ENCODE results near the gene CBX8. TPM values are rescaled to one million over a fixed set of nuclear protein-coding genes. Genes with fewer than 3 reads are reported as not detected.

CBX8 gene
- total and polyA plus RNA-seq, 2 of the 13 experiments (the other 11 are each of a cell fraction or from before 2014, with no cell fraction given), result 0.34 to 12.6 TPM

DNA sequence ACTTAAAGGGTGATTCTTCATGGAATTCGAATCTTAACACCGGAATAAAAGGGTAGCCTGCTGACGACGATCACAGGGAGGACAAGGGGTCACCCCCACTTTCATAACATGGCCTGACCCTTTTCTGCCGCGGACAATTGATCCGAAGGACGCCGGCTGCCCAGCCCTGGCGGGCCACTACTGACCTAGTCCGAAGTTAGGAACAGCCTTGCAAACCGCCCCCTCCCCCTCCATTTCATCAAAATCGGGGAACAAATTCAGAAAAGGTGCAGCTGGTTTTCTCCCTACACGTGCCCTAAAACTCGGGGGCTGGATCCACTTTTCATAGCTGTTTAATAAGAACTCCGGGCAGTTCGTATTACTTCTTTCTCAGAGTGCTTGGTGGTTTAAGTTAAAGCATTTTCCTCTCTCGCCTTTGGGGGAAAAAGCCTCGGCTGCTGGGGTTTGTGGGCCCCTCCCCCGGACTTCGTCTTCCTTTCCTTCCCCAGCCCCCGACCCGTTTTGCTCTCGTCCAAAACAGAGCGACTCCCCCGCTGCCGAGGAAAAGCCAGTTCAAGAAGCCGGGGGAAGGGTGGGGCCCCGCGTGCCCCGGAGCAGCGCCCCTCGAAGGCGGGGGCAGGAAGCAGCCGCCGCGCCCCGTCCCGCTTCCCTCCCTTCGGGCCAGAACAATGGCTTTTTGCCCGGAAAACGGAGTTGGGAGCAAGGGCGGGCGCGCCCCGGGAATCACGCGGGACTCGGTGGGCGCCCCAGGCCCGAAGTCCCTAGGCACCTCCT is 19.6 kb downstream of the CBX8 start (continued):
- no peak for TF ChIP-seq DNMT3B (CRISPR knock-in tag; conservative IDR thresholded peaks at IDR 0.05)
- TF ChIP-seq HMGXB4 (CRISPR knock-in tag; IDR thresholded peaks at IDR 0.05; ENCODE audit: borderline replicate concordance in 1 of 2, low read depth in 1 of 2), result peak in 1 of 2 experiments; percentile 58; a peak in 3 of 4 replicates
- no peak for TF ChIP-seq KLF11 (CRISPR knock-in tag; IDR thresholded peaks at IDR 0.05)
- peak; percentile 53; the same call in 1 of the 2 replicates for TF ChIP-seq SIN3A (IDR thresholded peaks at IDR 0.05; ENCODE audit: borderline replicate concordance, low read depth, low read length)
- TF ChIP-seq ZNF264 (CRISPR knock-in tag; IDR thresholded peaks at IDR 0.05), result peak; percentile 35; the same call in 1 of the 2 replicates
- TF ChIP-seq TRIM22 (IDR thresholded peaks at IDR 0.05), result no peak
- peak; percentile 72 for TF ChIP-seq CHD2 (IDR thresholded peaks at IDR 0.05; ENCODE audit: low read depth, low read length)
- 0 out of 2 replicates have a peak, but pooled peaks have one; percentile 28 for TF ChIP-seq ISL2 (CRISPR knock-in tag; IDR thresholded peaks at IDR 0.05)
- TF ChIP-seq, protein P1, sequence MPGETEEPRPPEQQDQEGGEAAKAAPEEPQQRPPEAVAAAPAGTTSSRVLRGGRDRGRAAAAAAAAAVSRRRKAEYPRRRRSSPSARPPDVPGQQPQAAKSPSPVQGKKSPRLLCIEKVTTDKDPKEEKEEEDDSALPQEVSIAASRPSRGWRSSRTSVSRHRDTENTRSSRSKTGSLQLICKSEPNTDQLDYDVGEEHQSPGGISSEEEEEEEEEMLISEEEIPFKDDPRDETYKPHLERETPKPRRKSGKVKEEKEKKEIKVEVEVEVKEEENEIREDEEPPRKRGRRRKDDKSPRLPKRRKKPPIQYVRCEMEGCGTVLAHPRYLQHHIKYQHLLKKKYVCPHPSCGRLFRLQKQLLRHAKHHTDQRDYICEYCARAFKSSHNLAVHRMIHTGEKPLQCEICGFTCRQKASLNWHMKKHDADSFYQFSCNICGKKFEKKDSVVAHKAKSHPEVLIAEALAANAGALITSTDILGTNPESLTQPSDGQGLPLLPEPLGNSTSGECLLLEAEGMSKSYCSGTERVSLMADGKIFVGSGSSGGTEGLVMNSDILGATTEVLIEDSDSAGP (CRISPR knock-in tag; IDR thresholded peaks at IDR 0.05; ENCODE audit: borderline replicate concordance), result no peak; the same call in 1 of the 2 replicates
- peak; percentile 86; the same call in 1 of the 2 replicates for TF ChIP-seq KLF12 (CRISPR knock-in tag; IDR thresholded peaks at IDR 0.05; ENCODE audit: borderline replicate concordance)
- 0 out of 2 replicates have a peak, but pooled peaks have one; percentile 29 for TF ChIP-seq GATA4 (IDR thresholded peaks at IDR 0.05; ENCODE audit: borderline replicate concordance, low read depth)
- TF ChIP-seq HNRNPK (IDR thresholded peaks at IDR 0.05; ENCODE audit: low read depth, low read length, poor library complexity, severe bottlenecking), result peak; percentile 8
- TF ChIP-seq MED13 (CRISPR knock-in tag; IDR thresholded peaks at IDR 0.05), result peak; percentile 60; the same call in 1 of the 2 replicates
- no peak for TF ChIP-seq ATRX (CRISPR knock-in tag; IDR thresholded peaks at IDR 0.05; ENCODE audit: borderline replicate concordance)
- TF ChIP-seq ZMYM3 (CRISPR knock-in tag; IDR thresholded peaks at IDR 0.05), result peak; percentile 68
- TF ChIP-seq ZNF296 (CRISPR knock-in tag; conservative IDR thresholded peaks at IDR 0.05), result no peak
- TF ChIP-seq, protein P2, sequence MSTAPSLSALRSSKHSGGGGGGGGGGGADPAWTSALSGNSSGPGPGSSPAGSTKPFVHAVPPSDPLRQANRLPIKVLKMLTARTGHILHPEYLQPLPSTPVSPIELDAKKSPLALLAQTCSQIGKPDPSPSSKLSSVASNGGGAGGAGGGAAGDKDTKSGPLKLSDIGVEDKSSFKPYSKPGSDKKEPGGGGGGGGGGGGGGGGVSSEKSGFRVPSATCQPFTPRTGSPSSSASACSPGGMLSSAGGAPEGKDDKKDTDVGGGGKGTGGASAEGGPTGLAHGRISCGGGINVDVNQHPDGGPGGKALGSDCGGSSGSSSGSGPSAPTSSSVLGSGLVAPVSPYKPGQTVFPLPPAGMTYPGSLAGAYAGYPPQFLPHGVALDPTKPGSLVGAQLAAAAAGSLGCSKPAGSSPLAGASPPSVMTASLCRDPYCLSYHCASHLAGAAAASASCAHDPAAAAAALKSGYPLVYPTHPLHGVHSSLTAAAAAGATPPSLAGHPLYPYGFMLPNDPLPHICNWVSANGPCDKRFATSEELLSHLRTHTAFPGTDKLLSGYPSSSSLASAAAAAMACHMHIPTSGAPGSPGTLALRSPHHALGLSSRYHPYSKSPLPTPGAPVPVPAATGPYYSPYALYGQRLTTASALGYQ (CRISPR knock-in tag; IDR thresholded peaks at IDR 0.05), result no peak
- no peak for TF ChIP-seq KMT2A (CRISPR knock-in tag; IDR thresholded peaks at IDR 0.05)
- peak; percentile 65; the same call in 1 of the 2 replicates for TF ChIP-seq ZBTB20 (CRISPR knock-in tag; IDR thresholded peaks at IDR 0.05; ENCODE audit: borderline replicate concordance, low read depth)
- TF ChIP-seq EED (CRISPR knock-in tag; IDR thresholded peaks at IDR 0.05), result no peak
- no peak for TF ChIP-seq SYNCRIP (IDR thresholded peaks at IDR 0.05; ENCODE audit: insufficient read depth, low read depth, low read length)

Measured in HepG2 (cell line).